NCI-H187 treated with DMSO at 0.1 percent for 48 hours (cell line): ENCODE data around the gene RAD51AP2.

Experiments
- DNase-seq: peaks from one replicate; lab custom pipeline; 2025; lab: John Stamatoyannopoulos, UW

RAD51AP2 gene

DNA sequence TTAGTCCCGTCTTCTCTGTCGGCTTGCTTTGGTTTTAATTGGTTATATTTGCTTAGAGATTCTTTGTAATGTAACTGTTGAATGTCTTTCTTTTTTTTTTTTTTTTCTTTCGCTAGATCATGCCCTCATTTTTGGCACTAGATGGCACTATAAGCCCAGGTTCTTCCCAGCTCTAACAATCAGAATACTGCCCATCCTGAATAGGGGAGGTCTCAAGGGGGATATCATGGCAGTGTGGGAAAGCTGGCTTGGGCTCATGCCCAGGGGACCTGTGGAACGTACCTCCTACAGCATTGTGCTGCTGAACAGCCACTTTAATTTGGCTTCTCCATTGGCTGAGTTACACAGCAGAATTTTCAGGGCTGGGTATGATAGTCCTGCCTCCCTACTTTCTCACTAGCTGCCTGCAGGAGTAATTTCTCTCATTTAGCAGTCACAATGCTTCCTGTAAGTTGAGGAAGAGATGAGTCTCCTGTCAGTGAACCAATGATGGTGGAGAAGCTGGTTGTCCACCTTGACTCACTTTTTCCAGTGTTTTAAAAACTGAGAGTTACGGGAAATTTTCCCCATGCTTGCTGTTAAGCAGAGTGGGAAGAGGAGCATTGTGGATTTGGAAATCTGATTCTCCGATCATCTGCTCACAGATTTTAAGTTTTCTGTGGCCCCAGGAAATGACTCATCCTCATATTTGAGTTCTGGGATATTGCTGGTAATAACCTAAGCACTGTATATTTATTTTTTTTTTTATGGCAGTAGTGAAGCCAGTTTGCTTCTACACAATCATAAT, 47.2 kb downstream of the RAD51AP2 start:
- no peak for DNase-seq

DNA sequence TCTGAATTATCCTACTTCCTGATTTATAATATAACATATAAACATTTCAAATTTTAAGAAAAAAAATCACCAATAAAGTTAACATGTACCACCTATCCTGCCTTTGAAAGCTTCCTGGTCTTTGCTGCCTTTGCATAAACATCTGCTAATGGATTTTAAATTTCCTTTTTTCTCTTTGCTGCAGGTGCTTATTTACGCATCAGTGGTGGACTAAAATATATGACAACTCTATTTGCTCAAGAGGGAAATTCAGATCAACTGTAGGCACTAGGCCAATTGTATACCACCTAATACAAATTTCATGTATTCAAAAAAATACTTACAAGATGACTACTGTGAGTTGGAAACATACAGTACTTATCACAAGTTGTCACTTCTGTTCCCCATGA, 57.2 kb downstream of the RAD51AP2 start:
- DNase-seq = peak; percentile 17
